SU-DHL-6 (cell line): ENCODE measurements around the gene RIN3.

ENCODE experiments used
- EZH2phosphoT487 ChIP-seq: fragments of 200-600 bp; sonication (generic), shearing (Covaris generic); conservative IDR thresholded peaks from 2 replicates; pipeline ENCODE4 v1.6.1; 2018; ENCODE audit warnings: mild to moderate bottlenecking, antibody characterized with exemption, low read length, moderate library complexity, mixed read lengths
- TF ChIP-seq, protein P1 (sequence below): fragments of 200-600 bp; sonication (generic); IDR thresholded peaks from one replicate; pipeline ENCODE4 v1.5.1; 2017; ENCODE audit warnings: antibody characterized with exemption, mild to moderate bottlenecking, low read length, moderate library complexity; ENCODE audit not compliant: insufficient read depth, poor library complexity, severe bottlenecking

- TF ChIP-seq, protein P1, sequence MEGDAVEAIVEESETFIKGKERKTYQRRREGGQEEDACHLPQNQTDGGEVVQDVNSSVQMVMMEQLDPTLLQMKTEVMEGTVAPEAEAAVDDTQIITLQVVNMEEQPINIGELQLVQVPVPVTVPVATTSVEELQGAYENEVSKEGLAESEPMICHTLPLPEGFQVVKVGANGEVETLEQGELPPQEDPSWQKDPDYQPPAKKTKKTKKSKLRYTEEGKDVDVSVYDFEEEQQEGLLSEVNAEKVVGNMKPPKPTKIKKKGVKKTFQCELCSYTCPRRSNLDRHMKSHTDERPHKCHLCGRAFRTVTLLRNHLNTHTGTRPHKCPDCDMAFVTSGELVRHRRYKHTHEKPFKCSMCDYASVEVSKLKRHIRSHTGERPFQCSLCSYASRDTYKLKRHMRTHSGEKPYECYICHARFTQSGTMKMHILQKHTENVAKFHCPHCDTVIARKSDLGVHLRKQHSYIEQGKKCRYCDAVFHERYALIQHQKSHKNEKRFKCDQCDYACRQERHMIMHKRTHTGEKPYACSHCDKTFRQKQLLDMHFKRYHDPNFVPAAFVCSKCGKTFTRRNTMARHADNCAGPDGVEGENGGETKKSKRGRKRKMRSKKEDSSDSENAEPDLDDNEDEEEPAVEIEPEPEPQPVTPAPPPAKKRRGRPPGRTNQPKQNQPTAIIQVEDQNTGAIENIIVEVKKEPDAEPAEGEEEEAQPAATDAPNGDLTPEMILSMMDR = no peak
- TF ChIP-seq EZH2phosphoT487 = no peak
These were observed 42.0 kb downstream of the RIN3 start for GRCh38 chr14:92555465-92556111.
